Measurements from ENCODE around the gene TTLL1.

Gene TTLL1

GRCh38 chr22:42990131-42990838, 98.9 kb downstream of the TTLL1 start:
- peak; percentile 64 for DNase-seq

Measured in hematopoietic multipotent progenitor cell treated with erythropoietin and hydrocortisone succinate and interleukin-3 and kit ligand, for 4 days (in vitro differentiated cells).